Activated CD8-positive, alpha-beta T cell treated with anti-CD3 and anti-CD28 coated beads for 36 hours (primary cell): ENCODE measurements around the gene CPXM2. TPM values are rescaled to one million over a fixed set of nuclear protein-coding genes. Genes with fewer than 3 reads are reported as not detected.

Experiments used
- ATAC-seq: fragments of 200-7000 bp; cut with Tn5 transposase; one replicate; pipeline ENCODE4 v1.10.0; 2021; ENCODE audit warnings: mild to moderate bottlenecking, moderate library complexity
- CTCF ChIA-PET: fragments of 350-600 bp; sonication (Branson Sonifier 250); formaldehyde crosslinking; loops from one replicate; lab custom pipeline; 2021; ENCODE audit warnings: antibody characterized with exemption; lab: Charles Lee
- POLR2A ChIA-PET: fragments of 350-600 bp; sonication (Branson Sonifier 250); formaldehyde crosslinking; loops from one replicate; lab custom pipeline; 2021; ENCODE audit warnings: antibody characterized with exemption; lab: Charles Lee
- DNase-seq: peaks from one replicate; pipeline ENCODE4 v3.0.0-alpha.2; 2020
- H3K27ac Mint-ChIP-seq: one replicate; pipeline ENCODE4 v1.8.0; 2021; ENCODE audit warnings: mild to moderate bottlenecking, mixed read lengths
- H3K27me3 Mint-ChIP-seq: one replicate; pipeline ENCODE4 v1.8.0; 2021; ENCODE audit warnings: mixed read lengths
- H3K36me3 Mint-ChIP-seq: one replicate; pipeline ENCODE4 v1.8.0; 2021; ENCODE audit warnings: low read depth, mixed read lengths
- H3K4me1 Mint-ChIP-seq: one replicate; pipeline ENCODE4 v1.8.0; 2021; ENCODE audit warnings: low read depth, mixed read lengths
- H3K4me3 Mint-ChIP-seq: one replicate; pipeline ENCODE4 v1.8.0; 2021; ENCODE audit warnings: mild to moderate bottlenecking, moderate library complexity, mixed read lengths
- H3K9me3 Mint-ChIP-seq: one replicate; pipeline ENCODE4 v1.8.0; 2021; ENCODE audit warnings: mixed read lengths
- CTCF ChIP-seq: fragments of 200-600 bp; IDR thresholded peaks from one replicate; pipeline ENCODE4 v1.8.0; 2022; ENCODE audit warnings: antibody characterized with exemption, mild to moderate bottlenecking
- intact Hi-C: fragments of 100-400 bp; cut with micrococcal nuclease; formaldehyde crosslinking; loops from one replicate; pipeline ENCODE4 v1.10.0; 2022
- total RNA-seq, 2 experiments: library from RNA; stranded (reverse); gene quantifications; one replicate each; pipeline ENCODE4 v1.2.3, GENCODE V29; 2021

The CPXM2 gene
- total RNA-seq, 2 experiments from 2014 or later, result not detected

GRCh38 chr10:123896246-123896927 is 4.8 kb upstream of the CPXM2 start:
- Mint-ChIP-seq H3K36me3 (no peaks in the 10 kb centered on the region), H3K27ac (no peak overlapping the region), H3K27me3 (peaks cover 4% of the 10 kb centered on the region), H3K9me3 (peaks cover 4% of the 10 kb centered on the region), H3K4me1 (no peaks in the 10 kb centered on the region), H3K4me3 (no peak overlapping the region)
- TF ChIP-seq CTCF, result no peak
- POLR2A ChIA-PET, result no interaction called here
- DNase-seq (no peak), ATAC-seq (no peak)
- intact Hi-C loops, result no loop called here
- CTCF ChIA-PET, result no interaction called here

GRCh38 chr10:123893651-123894050 is 2.0 kb upstream of the CPXM2 start:
- no peak overlapping the region for H3K27ac Mint-ChIP-seq
- intact Hi-C loops, result no loop called here
- no peaks in the 10 kb centered on the region for H3K9me3 Mint-ChIP-seq
- no peak for DNase-seq
- CTCF ChIA-PET, result no interaction called here
- TF ChIP-seq CTCF, result no peak
- H3K4me3 Mint-ChIP-seq, result no peak overlapping the region
- H3K36me3 Mint-ChIP-seq, result no peaks in the 10 kb centered on the region
- no peaks in the 10 kb centered on the region for H3K4me1 Mint-ChIP-seq
- ATAC-seq, result no peak
- peaks cover 13% of the 10 kb centered on the region for H3K27me3 Mint-ChIP-seq
- POLR2A ChIA-PET, result no interaction called here

- H3K27ac Mint-ChIP-seq, result no peak overlapping the region
Measured at GRCh38 chr10:123890756-123891143, 857 bp downstream of the CPXM2 start.

GRCh38 chr10:123890226-123890625 is 1.4 kb downstream of the CPXM2 start:
- no peak for TF ChIP-seq CTCF
- Mint-ChIP-seq H3K27me3 (peaks cover 15% of the 10 kb centered on the region), H3K4me1 (no peaks in the 10 kb centered on the region), H3K9me3 (no peaks in the 10 kb centered on the region), H3K36me3 (no peaks in the 10 kb centered on the region), H3K4me3 (no peak overlapping the region), H3K27ac (no peak overlapping the region)
- ChIA-PET CTCF (no interaction called here), POLR2A (no interaction called here)
- no peak for DNase-seq
- intact Hi-C loops, result no loop called here
- ATAC-seq, result no peak

More at GRCh38 chr10:123890756-123891143, 857 bp downstream of the CPXM2 start:
- Mint-ChIP-seq H3K36me3 (no peaks in the 10 kb centered on the region), H3K4me1 (no peaks in the 10 kb centered on the region), H3K4me3 (no peak overlapping the region), H3K27me3 (peaks cover 15% of the 10 kb centered on the region), H3K9me3 (no peaks in the 10 kb centered on the region)
- ChIA-PET POLR2A (interaction anchor here (0.6 kb wide), 1 partner anchor 13 kb away, joined by 3 read pairs; no protein-coding TSS in a partner anchor), CTCF (no interaction called here)
- DNase-seq (no peak), ATAC-seq (no peak)
- no peak for TF ChIP-seq CTCF
- intact Hi-C loops, result no loop called here

GRCh38 chr10:123889821-123890220 is 1.8 kb downstream of the CPXM2 start:
- H3K9me3 Mint-ChIP-seq, result no peaks in the 10 kb centered on the region
- ATAC-seq (no peak), DNase-seq (no peak)
- POLR2A ChIA-PET, result no interaction called here
- H3K27me3 Mint-ChIP-seq, result peaks cover 15% of the 10 kb centered on the region
- no peak overlapping the region for H3K27ac Mint-ChIP-seq
- H3K4me1 Mint-ChIP-seq, result no peaks in the 10 kb centered on the region
- CTCF ChIA-PET, result no interaction called here
- intact Hi-C loops, result no loop called here
- no peaks in the 10 kb centered on the region for H3K36me3 Mint-ChIP-seq
- no peak for TF ChIP-seq CTCF
- no peak overlapping the region for H3K4me3 Mint-ChIP-seq
